ENCODE measurements around the gene SPAST. TPM values are rescaled to one million over a fixed set of nuclear protein-coding genes. Genes with fewer than 3 reads are reported as not detected.

SPAST gene
- total and polyA plus RNA-seq, 2 of the 13 experiments (the other 11 are each of a cell fraction or from before 2014, with no cell fraction given): 11.5 to 40.4 TPM

GRCh38 chr2:32063310-32064020 lies at the start of gene SPAST (continued):
- TF ChIP-seq JUND (CRISPR knock-in tag; IDR thresholded peaks at IDR 0.05) (no peak), CBX2 (IDR thresholded peaks at IDR 0.05; ENCODE audit: low read depth, low read length) (no peak), CBX2 (CRISPR knock-in tag; IDR thresholded peaks at IDR 0.05; ENCODE audit: low read depth) (no peak), MNT (IDR thresholded peaks at IDR 0.05) (peak; percentile 95), ZNF496 (CRISPR knock-in tag; IDR thresholded peaks at IDR 0.05; ENCODE audit: insufficient replicate concordance) (no peak), TGIF2 (CRISPR knock-in tag; IDR thresholded peaks at IDR 0.05) (peak; percentile 77), ARNT2 (CRISPR knock-in tag; IDR thresholded peaks at IDR 0.05; ENCODE audit: low read depth) (peak; percentile 69), ZNF83 (CRISPR knock-in tag; IDR thresholded peaks at IDR 0.05; ENCODE audit: borderline replicate concordance) (no peak), ZNF329 (CRISPR knock-in tag; IDR thresholded peaks at IDR 0.05; ENCODE audit: low read depth) (0 out of 2 replicates have a peak, but pooled peaks have one; percentile 22), NKX3-1 (CRISPR knock-in tag; IDR thresholded peaks at IDR 0.05) (peak; percentile 68; the same call in 1 of the 2 replicates), ZKSCAN8 (CRISPR knock-in tag; IDR thresholded peaks at IDR 0.05; ENCODE audit: borderline replicate concordance) (peak; percentile 90), CSRNP2 (CRISPR knock-in tag; conservative IDR thresholded peaks at IDR 0.05; ENCODE audit: low read depth) (no peak), REST (IDR thresholded peaks at IDR 0.05; ENCODE audit: borderline replicate concordance in 1 of 2, low read depth in 1 of 2, low read length in 2 of 2) (peak in 1 of 2 experiments; percentile 10; a peak in 1 of 4 replicates), THAP9 (CRISPR knock-in tag; IDR thresholded peaks at IDR 0.05; ENCODE audit: borderline replicate concordance) (peak; percentile 83; the same call in 1 of the 2 replicates), BATF2 (CRISPR knock-in tag; IDR thresholded peaks at IDR 0.05) (no peak), SOX13 (IDR thresholded peaks at IDR 0.05) (no peak), SOX13 (CRISPR knock-in tag; conservative IDR thresholded peaks at IDR 0.05 in 1 of 2, IDR thresholded peaks at IDR 0.05 in 1 of 2) (peak in 1 of 2 experiments; percentile 76; a peak in 1 of 4 replicates), CCAR2 (optimal IDR thresholded peaks at IDR 0.05; ENCODE audit: low read depth, low read length) (no peak)

Measured in HepG2 (cell line).